HEK293 (cell line): ENCODE results near the gene SCRN2.

ENCODE experiments used
- FEZF1 ChIP-seq: fragments of 450-650 bp; formaldehyde crosslinking; IDR thresholded peaks from 2 replicates; pipeline ENCODE4 v1.5.1; 2016; ENCODE audit warnings: missing biosample characterization, missing genetic modification characterization
- GLIS1 ChIP-seq: fragments of 450-650 bp; formaldehyde crosslinking; IDR thresholded peaks from 2 replicates; pipeline ENCODE4 v1.5.1; 2016; ENCODE audit warnings: missing biosample characterization, missing genetic modification characterization
- HOXC10 ChIP-seq: sonication (generic); formaldehyde crosslinking; IDR thresholded peaks from 2 replicates; pipeline ENCODE4 v1.8.1; 2023; ENCODE audit warnings: mild to moderate bottlenecking, missing genetic modification reagents
- MEIS1 ChIP-seq: sonication (generic); formaldehyde crosslinking; IDR thresholded peaks from 2 replicates; pipeline ENCODE4 v1.8.1; 2022; ENCODE audit warnings: missing genetic modification reagents, mild to moderate bottlenecking, borderline replicate concordance
- MYNN ChIP-seq: fragments of 450-650 bp; formaldehyde crosslinking; IDR thresholded peaks from 2 replicates; pipeline ENCODE4 v1.5.1; 2016; ENCODE audit warnings: missing biosample characterization, missing genetic modification characterization, borderline replicate concordance
- PRDM4 ChIP-seq: fragments of 450-650 bp; formaldehyde crosslinking; IDR thresholded peaks from 2 replicates; pipeline ENCODE4 v1.5.1; 2017; ENCODE audit warnings: missing biosample characterization, missing genetic modification characterization
- SP7 ChIP-seq: fragments of 450-650 bp; formaldehyde crosslinking; IDR thresholded peaks from 2 replicates; pipeline ENCODE4 v1.5.1; 2016; ENCODE audit warnings: missing biosample characterization, missing genetic modification characterization
- YY2 ChIP-seq: fragments of 450-650 bp; formaldehyde crosslinking; IDR thresholded peaks from 2 replicates; pipeline ENCODE4 v1.5.1; 2016; ENCODE audit warnings: missing biosample characterization, missing genetic modification characterization
- ZBTB8A ChIP-seq: fragments of 450-650 bp; formaldehyde crosslinking; IDR thresholded peaks from 2 replicates; pipeline ENCODE4 v1.5.1; 2016; ENCODE audit warnings: missing biosample characterization, missing genetic modification characterization
- ZFHX2 ChIP-seq: fragments of 450-650 bp; formaldehyde crosslinking; conservative IDR thresholded peaks from 2 replicates; pipeline ENCODE4 v1.5.1; 2016; ENCODE audit warnings: missing biosample characterization, missing genetic modification characterization
- ZFP41 ChIP-seq: fragments of 450-650 bp; formaldehyde crosslinking; IDR thresholded peaks from 2 replicates; pipeline ENCODE4 v1.5.1; 2016; ENCODE audit warnings: missing biosample characterization, missing genetic modification characterization, borderline replicate concordance
- ZFP69B ChIP-seq: fragments of 450-650 bp; formaldehyde crosslinking; IDR thresholded peaks from 2 replicates; pipeline ENCODE4 v1.5.1; 2016; ENCODE audit warnings: missing biosample characterization, missing genetic modification characterization
- ZNF133 ChIP-seq: fragments of 450-650 bp; formaldehyde crosslinking; IDR thresholded peaks from 2 replicates; pipeline ENCODE4 v1.5.1; 2016; ENCODE audit warnings: missing biosample characterization, missing genetic modification characterization
- ZNF140 ChIP-seq: fragments of 450-650 bp; formaldehyde crosslinking; IDR thresholded peaks from 2 replicates; pipeline ENCODE4 v1.5.1; 2016; ENCODE audit warnings: missing biosample characterization, missing genetic modification characterization
- ZNF174 ChIP-seq: fragments of 450-650 bp; formaldehyde crosslinking; IDR thresholded peaks from 2 replicates; pipeline ENCODE4 v1.5.0; 2017; ENCODE audit warnings: missing biosample characterization, mild to moderate bottlenecking, missing genetic modification characterization
- ZNF248 ChIP-seq: fragments of 450-650 bp; formaldehyde crosslinking; IDR thresholded peaks from 2 replicates; pipeline ENCODE4 v1.5.1; 2017; ENCODE audit warnings: missing biosample characterization, missing genetic modification characterization
- ZNF335 ChIP-seq: fragments of 450-650 bp; formaldehyde crosslinking; conservative IDR thresholded peaks from 2 replicates; pipeline ENCODE4 v1.5.1; 2016; ENCODE audit warnings: missing biosample characterization, missing genetic modification characterization
- ZNF366 ChIP-seq: fragments of 450-650 bp; formaldehyde crosslinking; conservative IDR thresholded peaks from 2 replicates; pipeline ENCODE4 v1.5.1; 2016; ENCODE audit warnings: missing biosample characterization, missing genetic modification characterization
- ZNF510 ChIP-seq: fragments of 450-650 bp; formaldehyde crosslinking; IDR thresholded peaks from 2 replicates; pipeline ENCODE4 v1.5.1; 2018; ENCODE audit warnings: mild to moderate bottlenecking, missing genetic modification characterization, missing biosample characterization; ENCODE audit not compliant: insufficient replicate concordance
- ZNF548 ChIP-seq: fragments of 450-650 bp; formaldehyde crosslinking; IDR thresholded peaks from 2 replicates; pipeline ENCODE4 v1.5.1; 2016; ENCODE audit warnings: missing biosample characterization, missing genetic modification characterization
- ZNF624 ChIP-seq: fragments of 450-650 bp; formaldehyde crosslinking; IDR thresholded peaks from 2 replicates; pipeline ENCODE4 v1.5.1; 2017; ENCODE audit warnings: missing biosample characterization, missing genetic modification characterization
- ZNF654 ChIP-seq: fragments of 450-650 bp; formaldehyde crosslinking; IDR thresholded peaks from 2 replicates; pipeline ENCODE4 v1.5.1; 2016; ENCODE audit warnings: low read depth, missing biosample characterization, missing genetic modification characterization
- ZNF658 ChIP-seq: fragments of 450-650 bp; formaldehyde crosslinking; IDR thresholded peaks from 2 replicates; pipeline ENCODE4; 2016; ENCODE audit warnings: missing biosample characterization, missing genetic modification characterization
- ZNF660 ChIP-seq: fragments of 450-650 bp; IDR thresholded peaks from 2 replicates; pipeline ENCODE4 v1.5.1; 2018; ENCODE audit warnings: missing biosample characterization, mild to moderate bottlenecking, missing genetic modification characterization
- ZNF670 ChIP-seq: fragments of 450-650 bp; formaldehyde crosslinking; IDR thresholded peaks from 2 replicates; pipeline ENCODE4 v1.5.1; 2016; ENCODE audit warnings: missing biosample characterization, missing genetic modification characterization, low read depth
- ZNF704 ChIP-seq: fragments of 450-650 bp; formaldehyde crosslinking; IDR thresholded peaks from 2 replicates; pipeline ENCODE4 v1.5.1; 2016; ENCODE audit warnings: missing biosample characterization, missing genetic modification characterization
- ZNF776 ChIP-seq: fragments of 450-650 bp; formaldehyde crosslinking; IDR thresholded peaks from 2 replicates; pipeline ENCODE4 v1.5.0; 2017; ENCODE audit warnings: missing biosample characterization, missing genetic modification characterization, borderline replicate concordance
- ZSCAN23 ChIP-seq: fragments of 450-650 bp; formaldehyde crosslinking; IDR thresholded peaks from 2 replicates; pipeline ENCODE4 v1.5.1; 2016; ENCODE audit warnings: missing biosample characterization, missing genetic modification characterization
- TF ChIP-seq, protein P1 (sequence below): fragments of 450-650 bp; formaldehyde crosslinking; IDR thresholded peaks from 2 replicates; pipeline ENCODE4; 2016; ENCODE audit warnings: missing biosample characterization, missing genetic modification characterization
- TF ChIP-seq, protein P2 (sequence below): fragments of 450-650 bp; formaldehyde crosslinking; IDR thresholded peaks from 2 replicates; pipeline ENCODE4 v1.5.1; 2016; ENCODE audit warnings: missing biosample characterization, missing genetic modification characterization
- TF ChIP-seq, protein P3 (sequence below): fragments of 450-650 bp; formaldehyde crosslinking; IDR thresholded peaks from 2 replicates; pipeline ENCODE4 v1.5.1; 2016; ENCODE audit warnings: missing biosample characterization, missing genetic modification characterization

Gene SCRN2

DNA sequence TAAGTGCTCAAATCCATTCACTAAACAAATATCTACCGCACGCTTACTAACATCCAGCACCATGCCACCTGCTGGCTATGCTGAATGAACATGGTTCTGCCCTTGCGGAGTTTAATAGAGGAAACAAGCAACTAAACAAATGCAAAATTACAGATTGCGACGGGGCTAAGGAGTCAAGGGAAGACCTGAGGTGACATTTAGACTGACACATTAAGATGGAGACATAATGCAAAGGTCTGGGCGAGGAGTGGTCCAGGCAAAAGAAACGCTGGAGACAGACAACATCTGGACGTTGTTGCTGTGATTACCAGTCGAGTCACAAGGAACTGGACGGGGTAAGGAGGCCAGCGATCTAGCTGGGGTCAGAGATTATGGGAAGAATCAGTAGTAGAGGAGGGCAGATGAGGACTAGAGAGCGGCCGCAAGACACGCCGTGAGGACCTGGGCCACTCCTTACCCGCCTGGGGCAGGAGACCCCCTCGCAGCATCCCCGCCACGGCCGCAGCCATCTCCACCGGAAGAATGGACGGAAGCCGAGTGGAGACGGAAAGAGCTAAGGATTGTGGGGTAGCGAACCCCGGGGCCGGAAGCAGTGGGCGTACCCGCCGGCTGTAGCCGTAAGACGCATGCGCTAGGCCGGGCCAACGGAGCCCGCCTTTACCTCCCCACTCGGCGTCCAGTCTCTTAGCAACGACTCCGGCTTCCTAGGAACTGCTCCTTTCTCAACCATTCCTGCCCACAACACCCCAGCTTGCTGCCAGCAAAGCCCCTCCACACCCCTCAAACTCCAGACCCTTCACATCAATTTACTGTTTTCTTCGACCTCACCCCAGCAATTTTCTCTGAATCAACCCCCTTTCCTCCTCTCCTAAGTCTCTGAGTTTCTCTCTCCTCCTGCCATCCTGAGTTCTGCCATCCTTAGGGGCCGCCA lies 9.8 kb downstream of the SCRN2 start, which contains the start of the genes LRRC46 and MRPL10 (continued):
- TF ChIP-seq FEZF1 (tag by site-specific recombination) = no peak
- no peak for TF ChIP-seq ZNF174 (tag by site-specific recombination)
- no peak for TF ChIP-seq ZNF704
- TF ChIP-seq, protein P1, sequence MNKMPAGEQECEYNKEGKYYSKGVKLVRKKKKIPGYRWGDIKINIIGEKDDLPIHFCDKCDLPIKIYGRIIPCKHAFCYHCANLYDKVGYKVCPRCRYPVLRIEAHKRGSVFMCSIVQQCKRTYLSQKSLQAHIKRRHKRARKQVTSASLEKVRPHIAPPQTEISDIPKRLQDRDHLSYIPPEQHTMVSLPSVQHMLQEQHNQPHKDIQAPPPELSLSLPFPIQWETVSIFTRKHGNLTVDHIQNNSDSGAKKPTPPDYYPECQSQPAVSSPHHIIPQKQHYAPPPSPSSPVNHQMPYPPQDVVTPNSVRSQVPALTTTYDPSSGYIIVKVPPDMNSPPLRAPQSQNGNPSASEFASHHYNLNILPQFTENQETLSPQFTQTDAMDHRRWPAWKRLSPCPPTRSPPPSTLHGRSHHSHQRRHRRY (tag by site-specific recombination) = no peak
- no peak for TF ChIP-seq ZSCAN23 (tag by site-specific recombination)
- TF ChIP-seq PRDM4 (tag by site-specific recombination) = no peak
- TF ChIP-seq ZBTB8A (tag by site-specific recombination) = 0 out of 2 replicates have a peak, but pooled peaks have one; percentile 20
- TF ChIP-seq ZNF658 (tag by site-specific recombination) = no peak
- TF ChIP-seq YY2 (tag by site-specific recombination) = peak; percentile 95
- TF ChIP-seq ZNF776 (tag by site-specific recombination) = no peak
- TF ChIP-seq ZNF670 (tag by site-specific recombination) = no peak
- TF ChIP-seq GLIS1 (tag by site-specific recombination) = peak; percentile 75
- TF ChIP-seq ZNF366 (tag by site-specific recombination) = peak; percentile 75
- TF ChIP-seq ZNF660 (tag by site-specific recombination) = no peak; the same call in 1 of the 2 replicates
- peak; percentile 86 for TF ChIP-seq SP7 (tag by site-specific recombination)
- no peak for TF ChIP-seq ZNF510
- TF ChIP-seq ZFP41 (tag by site-specific recombination) = no peak
- TF ChIP-seq ZFHX2 (tag by site-specific recombination) = peak; percentile 84
- TF ChIP-seq, protein P2, sequence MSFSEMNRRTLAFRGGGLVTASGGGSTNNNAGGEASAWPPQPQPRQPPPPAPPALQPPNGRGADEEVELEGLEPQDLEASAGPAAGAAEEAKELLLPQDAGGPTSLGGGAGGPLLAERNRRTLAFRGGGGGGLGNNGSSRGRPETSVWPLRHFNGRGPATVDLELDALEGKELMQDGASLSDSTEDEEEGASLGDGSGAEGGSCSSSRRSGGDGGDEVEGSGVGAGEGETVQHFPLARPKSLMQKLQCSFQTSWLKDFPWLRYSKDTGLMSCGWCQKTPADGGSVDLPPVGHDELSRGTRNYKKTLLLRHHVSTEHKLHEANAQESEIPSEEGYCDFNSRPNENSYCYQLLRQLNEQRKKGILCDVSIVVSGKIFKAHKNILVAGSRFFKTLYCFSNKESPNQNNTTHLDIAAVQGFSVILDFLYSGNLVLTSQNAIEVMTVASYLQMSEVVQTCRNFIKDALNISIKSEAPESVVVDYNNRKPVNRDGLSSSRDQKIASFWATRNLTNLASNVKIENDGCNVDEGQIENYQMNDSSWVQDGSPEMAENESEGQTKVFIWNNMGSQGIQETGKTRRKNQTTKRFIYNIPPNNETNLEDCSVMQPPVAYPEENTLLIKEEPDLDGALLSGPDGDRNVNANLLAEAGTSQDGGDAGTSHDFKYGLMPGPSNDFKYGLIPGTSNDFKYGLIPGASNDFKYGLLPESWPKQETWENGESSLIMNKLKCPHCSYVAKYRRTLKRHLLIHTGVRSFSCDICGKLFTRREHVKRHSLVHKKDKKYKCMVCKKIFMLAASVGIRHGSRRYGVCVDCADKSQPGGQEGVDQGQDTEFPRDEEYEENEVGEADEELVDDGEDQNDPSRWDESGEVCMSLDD (tag by site-specific recombination) = peak; percentile 96
- TF ChIP-seq ZNF133 = no peak
- TF ChIP-seq ZNF654 (tag by site-specific recombination) = no peak
- TF ChIP-seq ZFP69B (tag by site-specific recombination) = no peak
- no peak for TF ChIP-seq ZNF248 (tag by site-specific recombination)
- TF ChIP-seq ZNF548 (tag by site-specific recombination) = no peak
- TF ChIP-seq ZNF624 (tag by site-specific recombination) = no peak
- TF ChIP-seq HOXC10 (CRISPR knock-in tag) = no peak
- TF ChIP-seq, protein P3, sequence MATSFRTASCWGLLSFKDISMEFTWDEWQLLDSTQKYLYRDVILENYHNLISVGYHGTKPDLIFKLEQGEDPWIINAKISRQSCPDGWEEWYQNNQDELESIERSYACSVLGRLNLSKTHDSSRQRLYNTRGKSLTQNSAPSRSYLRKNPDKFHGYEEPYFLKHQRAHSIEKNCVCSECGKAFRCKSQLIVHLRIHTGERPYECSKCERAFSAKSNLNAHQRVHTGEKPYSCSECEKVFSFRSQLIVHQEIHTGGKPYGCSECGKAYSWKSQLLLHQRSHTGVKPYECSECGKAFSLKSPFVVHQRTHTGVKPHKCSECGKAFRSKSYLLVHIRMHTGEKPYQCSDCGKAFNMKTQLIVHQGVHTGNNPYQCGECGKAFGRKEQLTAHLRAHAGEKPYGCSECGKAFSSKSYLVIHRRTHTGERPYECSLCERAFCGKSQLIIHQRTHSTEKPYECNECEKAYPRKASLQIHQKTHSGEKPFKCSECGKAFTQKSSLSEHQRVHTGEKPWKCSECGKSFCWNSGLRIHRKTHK (tag by site-specific recombination) = no peak
- no peak for TF ChIP-seq MEIS1 (CRISPR knock-in tag)
- peak; percentile 84 for TF ChIP-seq MYNN (tag by site-specific recombination)
- peak; percentile 73 for TF ChIP-seq ZNF335 (tag by site-specific recombination)
- TF ChIP-seq ZNF140 (tag by site-specific recombination) = no peak
